Tibial nerve (tissue), 4 donors: Measurements from ENCODE around the gene CLNK.

Experiments
- EP300 ChIP-seq, 2 donors: sonication (generic); formaldehyde crosslinking; IDR thresholded peaks; one replicate each; pipeline ENCODE4 v1.6.1; 2017; ENCODE audit warnings: antibody characterized with exemption in 2 of 2, mild to moderate bottlenecking in 1 of 2
- POLR2A ChIP-seq, 2 donors: fragments of 450-650 bp; IDR thresholded peaks; one replicate each; pipeline ENCODE4 v1.6.1; 2017; ENCODE audit warnings: antibody characterized with exemption in 2 of 2, mild to moderate bottlenecking in 2 of 2, moderate library complexity in 2 of 2
- TF ChIP-seq, protein P1 (sequence below), 5 experiments: fragments of 200-600 bp in 3 of 5; fragments of 450-650 bp in 2 of 5; sonication (generic) in 3 of 5; IDR thresholded peaks; one replicate each; pipeline ENCODE4 v1.5.1; 2016 to 2019; ENCODE audit warnings: antibody characterized with exemption in 5 of 5, mild to moderate bottlenecking in 3 of 5, moderate library complexity in 2 of 5

DNA sequence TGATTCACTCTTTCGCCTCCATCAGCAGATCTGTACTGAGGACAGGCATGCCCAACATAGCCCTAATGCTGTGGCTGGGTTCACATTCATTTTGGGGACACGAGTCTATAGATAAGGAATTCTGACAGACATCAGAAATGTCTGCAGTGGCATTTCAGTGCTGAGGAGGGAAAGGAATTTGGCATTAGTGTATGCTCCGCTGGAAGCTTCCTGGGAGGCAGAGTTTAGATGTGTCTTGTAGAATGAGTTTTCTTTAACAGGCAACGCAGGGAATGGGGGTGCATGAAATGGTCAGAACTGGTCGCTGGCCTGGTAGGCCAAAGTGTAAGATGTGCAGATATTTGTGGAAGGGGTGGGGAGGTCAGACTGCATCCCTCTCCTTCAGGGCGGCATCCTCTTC is 183.8 kb downstream of the CLNK start:
- TF ChIP-seq, protein P1, sequence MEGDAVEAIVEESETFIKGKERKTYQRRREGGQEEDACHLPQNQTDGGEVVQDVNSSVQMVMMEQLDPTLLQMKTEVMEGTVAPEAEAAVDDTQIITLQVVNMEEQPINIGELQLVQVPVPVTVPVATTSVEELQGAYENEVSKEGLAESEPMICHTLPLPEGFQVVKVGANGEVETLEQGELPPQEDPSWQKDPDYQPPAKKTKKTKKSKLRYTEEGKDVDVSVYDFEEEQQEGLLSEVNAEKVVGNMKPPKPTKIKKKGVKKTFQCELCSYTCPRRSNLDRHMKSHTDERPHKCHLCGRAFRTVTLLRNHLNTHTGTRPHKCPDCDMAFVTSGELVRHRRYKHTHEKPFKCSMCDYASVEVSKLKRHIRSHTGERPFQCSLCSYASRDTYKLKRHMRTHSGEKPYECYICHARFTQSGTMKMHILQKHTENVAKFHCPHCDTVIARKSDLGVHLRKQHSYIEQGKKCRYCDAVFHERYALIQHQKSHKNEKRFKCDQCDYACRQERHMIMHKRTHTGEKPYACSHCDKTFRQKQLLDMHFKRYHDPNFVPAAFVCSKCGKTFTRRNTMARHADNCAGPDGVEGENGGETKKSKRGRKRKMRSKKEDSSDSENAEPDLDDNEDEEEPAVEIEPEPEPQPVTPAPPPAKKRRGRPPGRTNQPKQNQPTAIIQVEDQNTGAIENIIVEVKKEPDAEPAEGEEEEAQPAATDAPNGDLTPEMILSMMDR (IDR thresholded peaks at IDR 0.05) = no peak
- no peak for TF ChIP-seq EP300 (IDR thresholded peaks at IDR 0.05)
- TF ChIP-seq POLR2A (IDR thresholded peaks at IDR 0.05) = no peak
